Loucy (cell line): Measurements from ENCODE around the gene DHDH.

Experiments
- H2AFZ ChIP-seq: fragments of 200-600 bp; sonication (generic); 2 replicates; pipeline ENCODE4 v1.6.0; 2016; ENCODE audit warnings: antibody characterized with exemption, mild to moderate bottlenecking, low read length, moderate library complexity
- H3F3A ChIP-seq: fragments of 200-600 bp; 2 replicates; pipeline ENCODE4 v1.6.0; 2016; ENCODE audit warnings: antibody characterized with exemption, low read depth, mild to moderate bottlenecking
- H3K27me3 ChIP-seq: fragments of 200-600 bp; sonication (generic); 2 replicates; pipeline ENCODE4 v1.6.1; 2014; ENCODE audit warnings: low read length, mild to moderate bottlenecking; ENCODE audit not compliant: insufficient read depth, poor library complexity, severe bottlenecking
- H3K36me3 ChIP-seq: fragments of 200-600 bp; sonication (generic); 2 replicates; pipeline ENCODE4 v1.6.1; 2016; ENCODE audit warnings: low read length; ENCODE audit not compliant: insufficient read depth
- H3K4me1 ChIP-seq: fragments of 200-600 bp; sonication (generic); 2 replicates; pipeline ENCODE4 v1.5.1; 2014; ENCODE audit warnings: low read length, mild to moderate bottlenecking; ENCODE audit not compliant: insufficient read depth, poor library complexity, severe bottlenecking
- H3K4me2 ChIP-seq: fragments of 200-600 bp; sonication (generic); 2 replicates; pipeline ENCODE4 v1.6.0; 2014; ENCODE audit warnings: antibody characterized with exemption, low read length, low read depth, mild to moderate bottlenecking; ENCODE audit not compliant: poor library complexity, severe bottlenecking
- H3K4me3 ChIP-seq: fragments of 200-600 bp; sonication (generic); 2 replicates; pipeline ENCODE4 v1.5.1; 2014; ENCODE audit warnings: low read length, mild to moderate bottlenecking, mixed read lengths; ENCODE audit not compliant: poor library complexity, severe bottlenecking
- H3K79me2 ChIP-seq: fragments of 200-600 bp; sonication (generic); 2 replicates; pipeline ENCODE4 v1.6.1; 2014; ENCODE audit warnings: low read length; ENCODE audit not compliant: insufficient read depth
- H3K9ac ChIP-seq: fragments of 200-600 bp; sonication (generic); 2 replicates; pipeline ENCODE4 v1.6.0; 2014; ENCODE audit warnings: mild to moderate bottlenecking, low read depth, low read length, moderate library complexity; ENCODE audit not compliant: poor library complexity, severe bottlenecking
- H3K9me2 ChIP-seq: fragments of 200-600 bp; sonication (generic); replicated peaks from 2 replicates; pipeline ENCODE4 v1.6.1; 2016; ENCODE audit warnings: low read depth, low read length, mixed read lengths
- H3K9me3 ChIP-seq: fragments of 200-600 bp; sonication (generic); 2 replicates; pipeline ENCODE4 v1.6.1; 2014; ENCODE audit warnings: mild to moderate bottlenecking, antibody characterized with exemption, low read length, low read depth; ENCODE audit not compliant: insufficient read depth
- H4K20me1 ChIP-seq: fragments of 200-600 bp; sonication (generic); 2 replicates; pipeline ENCODE4 v1.6.0; 2014; ENCODE audit warnings: antibody characterized with exemption, low read length, mild to moderate bottlenecking; ENCODE audit not compliant: insufficient read depth, poor library complexity, severe bottlenecking
- EZH2phosphoT487 ChIP-seq: fragments of 200-600 bp; IDR thresholded peaks from 2 replicates; pipeline ENCODE4 v1.6.1; 2018; ENCODE audit warnings: antibody characterized with exemption, mild to moderate bottlenecking, moderate library complexity, borderline replicate concordance
- TF ChIP-seq, protein P1 (sequence below): fragments of 200-600 bp; sonication (generic); conservative IDR thresholded peaks from 2 replicates; pipeline ENCODE4 v1.5.1; 2014; ENCODE audit warnings: mild to moderate bottlenecking, antibody characterized with exemption, low read length

DHDH gene

DNA sequence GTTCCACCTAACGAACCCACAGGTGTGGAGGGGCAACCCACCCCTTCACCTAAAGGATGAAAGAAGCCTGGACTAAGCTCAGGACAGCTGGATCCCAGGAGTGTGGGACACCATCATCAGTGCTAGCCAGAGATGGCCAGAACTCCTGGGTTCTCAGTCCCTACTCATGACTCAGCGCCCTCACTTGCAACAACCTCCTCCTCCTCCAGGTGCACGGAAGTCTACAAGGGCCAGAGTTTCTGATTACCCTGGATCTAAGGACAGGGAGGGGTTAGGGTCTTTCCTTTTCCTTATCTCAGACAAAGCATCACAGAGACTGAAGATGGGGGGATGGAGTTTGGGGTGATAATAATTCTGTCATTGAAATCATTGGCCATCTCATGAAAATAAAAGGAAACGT, 42.9 kb upstream of the DHDH start:
- Histone ChIP-seq H3K4me1 (no peaks in the 10 kb centered on the region), H3K4me3 (no peak overlapping the region), H4K20me1 (no peaks in the 10 kb centered on the region), H3K79me2 (no peaks in the 10 kb centered on the region), H3K9me3 (no peaks in the 10 kb centered on the region), H3K4me2 (no peak overlapping the region), H2AFZ (no peak overlapping the region), H3F3A (no peaks in the 10 kb centered on the region), H3K36me3 (no peaks in the 10 kb centered on the region), H3K27me3 (no peaks in the 10 kb centered on the region), H3K9me2 (no peaks in the 10 kb centered on the region), H3K9ac (no peak overlapping the region)
- TF ChIP-seq, protein P1, sequence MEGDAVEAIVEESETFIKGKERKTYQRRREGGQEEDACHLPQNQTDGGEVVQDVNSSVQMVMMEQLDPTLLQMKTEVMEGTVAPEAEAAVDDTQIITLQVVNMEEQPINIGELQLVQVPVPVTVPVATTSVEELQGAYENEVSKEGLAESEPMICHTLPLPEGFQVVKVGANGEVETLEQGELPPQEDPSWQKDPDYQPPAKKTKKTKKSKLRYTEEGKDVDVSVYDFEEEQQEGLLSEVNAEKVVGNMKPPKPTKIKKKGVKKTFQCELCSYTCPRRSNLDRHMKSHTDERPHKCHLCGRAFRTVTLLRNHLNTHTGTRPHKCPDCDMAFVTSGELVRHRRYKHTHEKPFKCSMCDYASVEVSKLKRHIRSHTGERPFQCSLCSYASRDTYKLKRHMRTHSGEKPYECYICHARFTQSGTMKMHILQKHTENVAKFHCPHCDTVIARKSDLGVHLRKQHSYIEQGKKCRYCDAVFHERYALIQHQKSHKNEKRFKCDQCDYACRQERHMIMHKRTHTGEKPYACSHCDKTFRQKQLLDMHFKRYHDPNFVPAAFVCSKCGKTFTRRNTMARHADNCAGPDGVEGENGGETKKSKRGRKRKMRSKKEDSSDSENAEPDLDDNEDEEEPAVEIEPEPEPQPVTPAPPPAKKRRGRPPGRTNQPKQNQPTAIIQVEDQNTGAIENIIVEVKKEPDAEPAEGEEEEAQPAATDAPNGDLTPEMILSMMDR, result no peak
- no peak for TF ChIP-seq EZH2phosphoT487

DNA sequence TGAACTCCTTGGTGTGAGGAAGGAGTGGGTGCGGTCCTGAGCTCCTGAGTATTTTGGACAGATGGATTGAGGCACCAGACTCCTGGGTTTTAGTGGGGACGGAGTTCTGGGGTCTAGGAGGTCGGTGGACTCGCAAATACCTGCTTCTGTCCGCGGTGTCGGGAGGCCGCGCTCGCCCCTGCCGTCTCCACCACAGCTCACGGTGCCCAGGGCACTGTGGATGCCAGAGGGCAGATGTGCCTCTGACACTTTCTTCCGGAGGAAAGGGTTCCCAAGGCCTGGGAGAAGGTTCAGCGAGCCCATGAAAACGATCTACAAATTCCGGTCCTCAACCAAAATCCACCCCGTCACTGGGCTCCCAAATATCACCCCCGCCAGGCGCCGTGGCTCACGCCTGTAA, 38.3 kb upstream of the DHDH start:
- Histone ChIP-seq H3K27me3 (no peaks in the 10 kb centered on the region), H3K9ac (no peak overlapping the region), H3K36me3 (no peaks in the 10 kb centered on the region), H3K79me2 (0 out of 2 replicates have a peak, but pooled peaks cover under 1% of the 10 kb centered on the region), H3K4me1 (no peaks in the 10 kb centered on the region), H3K4me2 (no peak overlapping the region), H3K9me3 (no peaks in the 10 kb centered on the region), H3K4me3 (no peak overlapping the region), H4K20me1 (no peaks in the 10 kb centered on the region), H2AFZ (no peak overlapping the region), H3F3A (no peaks in the 10 kb centered on the region), H3K9me2 (no peaks in the 10 kb centered on the region)
- TF ChIP-seq, protein P1, result no peak
- TF ChIP-seq EZH2phosphoT487, result no peak

DNA sequence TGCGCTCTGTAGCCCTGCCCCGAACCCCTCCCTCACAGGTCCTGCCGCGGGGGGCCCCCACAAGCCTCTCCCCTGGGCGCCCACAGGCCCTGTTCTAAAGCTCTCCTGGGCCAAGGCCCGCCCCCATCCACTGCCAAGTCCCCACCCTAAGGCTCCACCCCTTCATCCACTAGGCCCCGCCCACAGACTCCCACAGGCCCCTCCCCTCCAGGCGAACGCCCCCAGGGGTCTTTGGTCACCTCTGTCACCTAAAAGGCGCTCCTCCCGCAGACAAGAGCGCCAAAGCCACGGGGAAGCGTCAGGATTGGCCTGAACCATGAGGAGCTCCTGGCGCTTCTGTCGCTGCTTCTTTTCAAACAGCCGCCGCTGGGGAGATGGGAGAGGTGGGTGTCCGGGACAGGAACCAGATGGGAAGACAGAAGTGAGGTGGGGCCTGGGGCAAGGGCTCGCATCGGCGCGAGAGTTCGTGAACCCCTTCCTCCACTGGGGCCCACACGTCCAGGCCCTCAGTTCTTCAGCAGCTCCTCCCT, 37.2 kb upstream of the DHDH start:
- Histone ChIP-seq H2AFZ (no peak overlapping the region), H3K4me1 (peaks cover 7% of the 10 kb centered on the region), H3K36me3 (no peaks in the 10 kb centered on the region), H3K79me2 (peaks cover 11% of the 10 kb centered on the region; the same call in 1 of the 2 replicates), H3K9ac (no peak overlapping the region), H3F3A (no peaks in the 10 kb centered on the region), H3K9me2 (no peaks in the 10 kb centered on the region), H3K27me3 (no peaks in the 10 kb centered on the region), H3K4me3 (no peak overlapping the region), H4K20me1 (peaks cover 7% of the 10 kb centered on the region), H3K4me2 (no peak overlapping the region), H3K9me3 (no peaks in the 10 kb centered on the region)
- TF ChIP-seq, protein P1, result no peak
- no peak for TF ChIP-seq EZH2phosphoT487
